H1 (cell line): ENCODE data around the gene KHDRBS1. TPM values are rescaled to one million over a fixed set of nuclear protein-coding genes. Genes with fewer than 3 reads are reported as not detected.

Source experiments
- CHD7 ChIP-seq: fragments of 300-600 bp; sonication (generic); IDR thresholded peaks from 2 replicates; pipeline ENCODE4 v1.7.1; 2012; ENCODE audit warnings: low read length, moderate library complexity, mild to moderate bottlenecking, inconsistent platforms; ENCODE audit not compliant: insufficient replicate concordance
- NRF1 ChIP-seq: IDR thresholded peaks from 2 replicates; pipeline ENCODE4 v1.6.1; 2011; ENCODE audit warnings: mild to moderate bottlenecking, low read depth, low read length, improper control_type of control experiment
- RFX5 ChIP-seq: IDR thresholded peaks from 2 replicates; pipeline ENCODE4 v1.6.1; 2011; ENCODE audit warnings: low read depth, low read length, improper control_type of control experiment, borderline replicate concordance
- polyA plus RNA-seq, 7 experiments: library from polyadenylated mRNA; depleted of rRNA in 3 of 7; stranded (reverse) in 5 of 7; unstranded in 2 of 7; fragments of >200 nt in 5 of 7; fragments of 200-250 nt in 2 of 7; gene quantifications; 1 replicate in 5 of 7; 2 replicates in 1 of 7; 4 replicates in 1 of 7; pipeline versions ENCODE4 v1.2.1 to v1.2.3, GENCODE V29; 2011 to 2013; ENCODE audit warnings: missing spikeins in 2 of 7, mixed read lengths in 2 of 7
- total RNA-seq: library from RNA; stranded (reverse); fragmentation: NEBNext Ultra II Directional; extraction: Animal tissue kit (Norgen Biotek cat#: 25700); gene quantifications from 2 replicates; pipeline ENCODE4 v1.2.1, GENCODE V29; 2021

KHDRBS1 gene
- total and polyA plus RNA-seq, 2 of the 8 experiments (the other 6 are each of a cell fraction or from before 2014, with no cell fraction given) = 53.8 to 284 TPM

- TF ChIP-seq CHD7 (no peak), NRF1 (no peak), RFX5 (no peak)
Measured at GRCh38 chr1:32028746-32029145, 15.1 kb downstream of the KHDRBS1 start (continued).
